Chondrocyte (in vitro differentiated cells): ENCODE data around the gene RNASE12. TPM values are rescaled to one million over a fixed set of nuclear protein-coding genes. Genes with fewer than 3 reads are reported as not detected.

Source experiments
- DNase-seq: peaks from one replicate; pipeline ENCODE4 v3.0.0; 2021; ENCODE audit warnings: mixed read lengths, low spot score
- H3K27ac Mint-ChIP-seq: one replicate; pipeline ENCODE4 v1.8.0; 2021; ENCODE audit warnings: mild to moderate bottlenecking, moderate library complexity, mixed read lengths; ENCODE audit not compliant: unreplicated experiment
- H3K27me3 Mint-ChIP-seq: 2 replicates; pipeline ENCODE4 v1.8.0; 2021; ENCODE audit warnings: low read depth, mixed read lengths
- H3K36me3 Mint-ChIP-seq: 2 replicates; pipeline ENCODE4 v1.8.0; 2021; ENCODE audit warnings: low read depth, mixed read lengths
- H3K4me1 Mint-ChIP-seq: 2 replicates; pipeline ENCODE4 v1.8.0; 2021; ENCODE audit warnings: low read depth, mild to moderate bottlenecking, mixed read lengths
- H3K4me3 Mint-ChIP-seq: one replicate; pipeline ENCODE4 v1.8.0; 2021; ENCODE audit warnings: mild to moderate bottlenecking, moderate library complexity, mixed read lengths; ENCODE audit not compliant: unreplicated experiment
- H3K9me3 Mint-ChIP-seq: 2 replicates; pipeline ENCODE4 v1.8.0; 2021; ENCODE audit warnings: low read depth, mixed read lengths
- total RNA-seq: library from RNA; stranded (reverse); gene quantifications from 3 replicates; pipeline ENCODE4 v1.2.1, GENCODE V29; 2021
- TF ChIP-seq, protein P1 (sequence below): fragments of 200-600 bp; sonication (generic); IDR thresholded peaks from 2 replicates; pipeline ENCODE4 v1.5.0; 2021; ENCODE audit warnings: antibody characterized with exemption, mild to moderate bottlenecking, moderate library complexity

Gene RNASE12
- total RNA-seq, 1 donor from 2014 or later: not detected

GRCh38 chr14:20612403-20612802, 21.2 kb upstream of the RNASE12 start:
- H3K4me3 Mint-ChIP-seq: no peak overlapping the region
- no peak for DNase-seq
- H3K4me1 Mint-ChIP-seq: no peaks in the 10 kb centered on the region
- H3K36me3 Mint-ChIP-seq: no peaks in the 10 kb centered on the region
- TF ChIP-seq, protein P1, sequence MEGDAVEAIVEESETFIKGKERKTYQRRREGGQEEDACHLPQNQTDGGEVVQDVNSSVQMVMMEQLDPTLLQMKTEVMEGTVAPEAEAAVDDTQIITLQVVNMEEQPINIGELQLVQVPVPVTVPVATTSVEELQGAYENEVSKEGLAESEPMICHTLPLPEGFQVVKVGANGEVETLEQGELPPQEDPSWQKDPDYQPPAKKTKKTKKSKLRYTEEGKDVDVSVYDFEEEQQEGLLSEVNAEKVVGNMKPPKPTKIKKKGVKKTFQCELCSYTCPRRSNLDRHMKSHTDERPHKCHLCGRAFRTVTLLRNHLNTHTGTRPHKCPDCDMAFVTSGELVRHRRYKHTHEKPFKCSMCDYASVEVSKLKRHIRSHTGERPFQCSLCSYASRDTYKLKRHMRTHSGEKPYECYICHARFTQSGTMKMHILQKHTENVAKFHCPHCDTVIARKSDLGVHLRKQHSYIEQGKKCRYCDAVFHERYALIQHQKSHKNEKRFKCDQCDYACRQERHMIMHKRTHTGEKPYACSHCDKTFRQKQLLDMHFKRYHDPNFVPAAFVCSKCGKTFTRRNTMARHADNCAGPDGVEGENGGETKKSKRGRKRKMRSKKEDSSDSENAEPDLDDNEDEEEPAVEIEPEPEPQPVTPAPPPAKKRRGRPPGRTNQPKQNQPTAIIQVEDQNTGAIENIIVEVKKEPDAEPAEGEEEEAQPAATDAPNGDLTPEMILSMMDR: no peak
- H3K9me3 Mint-ChIP-seq: no peaks in the 10 kb centered on the region
- H3K27me3 Mint-ChIP-seq: no peaks in the 10 kb centered on the region
- H3K27ac Mint-ChIP-seq: no peak overlapping the region

GRCh38 chr14:20611277-20611676, 20.1 kb upstream of the RNASE12 start:
- Mint-ChIP-seq H3K27me3 (no peaks in the 10 kb centered on the region), H3K27ac (no peak overlapping the region), H3K36me3 (no peaks in the 10 kb centered on the region), H3K9me3 (no peaks in the 10 kb centered on the region), H3K4me1 (no peaks in the 10 kb centered on the region), H3K4me3 (no peak overlapping the region)
- DNase-seq: no peak
- TF ChIP-seq, protein P1: no peak

DNA sequence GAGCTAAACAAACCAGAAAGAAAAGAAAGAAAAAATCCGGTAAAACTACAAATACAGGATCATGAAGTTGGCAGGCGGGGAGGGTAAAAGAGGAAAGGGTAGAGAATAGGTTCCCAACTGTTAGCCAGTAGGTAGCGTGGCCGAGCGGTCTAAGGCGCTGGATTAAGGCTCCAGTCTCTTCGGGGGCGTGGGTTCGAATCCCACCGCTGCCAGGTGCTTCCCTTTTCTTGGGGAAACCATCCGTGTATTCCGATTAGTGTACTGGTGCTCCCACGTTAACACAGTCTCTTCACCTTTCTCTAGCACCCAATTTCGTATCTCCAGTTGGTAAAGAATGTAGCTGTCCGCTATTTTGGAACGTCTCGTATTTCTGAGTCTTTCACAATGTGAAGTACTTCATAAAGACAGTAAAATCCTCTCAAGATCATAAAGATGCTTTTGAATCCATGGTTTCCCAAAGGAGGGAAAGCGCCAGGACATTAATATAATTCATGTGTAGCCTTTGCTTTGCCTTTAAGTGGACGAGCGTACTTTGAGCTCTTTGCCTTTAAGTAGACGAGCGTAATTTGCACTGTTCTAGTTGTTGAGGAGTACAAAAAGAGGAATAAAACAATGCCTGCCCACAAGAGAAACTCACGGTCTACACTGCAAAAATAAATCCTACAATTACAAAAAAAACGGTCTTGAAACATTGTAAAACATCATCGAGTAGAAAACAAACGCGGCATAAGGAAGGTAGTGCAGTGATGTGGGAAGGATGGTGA, 19.0 kb upstream of the RNASE12 start:
- Mint-ChIP-seq H3K4me1 (no peaks in the 10 kb centered on the region), H3K36me3 (no peaks in the 10 kb centered on the region), H3K9me3 (no peaks in the 10 kb centered on the region), H3K27ac (no peak overlapping the region), H3K27me3 (no peaks in the 10 kb centered on the region), H3K4me3 (no peak overlapping the region)
- TF ChIP-seq, protein P1: no peak
- DNase-seq: no peak

GRCh38 chr14:20609215-20610001, 18.2 kb upstream of the RNASE12 start:
- Mint-ChIP-seq H3K9me3 (no peaks in the 10 kb centered on the region), H3K27ac (no peak overlapping the region), H3K4me1 (no peaks in the 10 kb centered on the region), H3K36me3 (no peaks in the 10 kb centered on the region), H3K27me3 (no peaks in the 10 kb centered on the region), H3K4me3 (no peak overlapping the region)
- TF ChIP-seq, protein P1: peak; percentile 100
- DNase-seq: no peak

DNA sequence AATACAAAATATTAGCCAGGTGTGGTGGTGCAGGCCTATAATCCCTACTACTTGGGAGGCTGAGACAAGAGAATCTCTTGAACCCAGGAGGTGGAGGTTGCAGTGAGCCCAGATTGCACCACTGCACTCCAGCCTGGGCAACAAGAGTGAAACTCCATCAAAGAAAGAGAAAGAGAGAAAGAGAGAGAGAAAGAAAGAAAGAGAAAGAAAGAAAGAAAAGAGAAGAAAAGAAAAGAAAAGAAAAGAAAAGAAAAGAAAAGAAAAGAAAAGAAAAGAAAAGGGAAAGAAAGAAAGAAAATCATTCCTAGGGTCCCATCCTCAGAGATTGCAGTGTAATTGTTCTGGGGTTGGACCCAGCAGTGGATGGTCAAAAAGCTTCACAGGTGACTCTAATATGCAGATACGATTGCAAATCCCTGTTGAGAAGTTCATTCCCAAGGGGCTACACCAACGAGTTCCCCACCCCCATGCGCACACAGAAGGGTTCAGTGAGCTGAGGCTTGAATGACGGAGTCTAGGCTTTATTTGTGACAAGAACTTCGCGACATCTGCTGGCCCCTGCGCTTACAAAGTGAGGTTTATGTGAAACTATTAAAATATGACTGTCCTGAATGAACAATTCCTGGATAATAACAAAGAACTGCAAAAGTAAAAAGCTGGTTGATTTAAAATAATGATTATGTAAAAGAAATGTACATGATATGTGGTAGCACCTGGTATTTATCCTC, 17.4 kb upstream of the RNASE12 start:
- Mint-ChIP-seq H3K27ac (peak overlapping the region; percentile 71), H3K9me3 (no peaks in the 10 kb centered on the region), H3K4me3 (no peak overlapping the region), H3K36me3 (no peaks in the 10 kb centered on the region), H3K4me1 (no peaks in the 10 kb centered on the region), H3K27me3 (no peaks in the 10 kb centered on the region)
- TF ChIP-seq, protein P1: no peak
- no peak for DNase-seq
